PFSK-1 (cell line): ENCODE results near the gene RPLP2.

Experiments
- FOXP2 ChIP-seq: optimal IDR thresholded peaks from 2 replicates; pipeline ENCODE3; 2011; ENCODE audit warnings: borderline replicate concordance, control low read depth, inconsistent platforms; ENCODE audit not compliant: insufficient read depth; ENCODE audit errors: extremely low read length, extremely low read depth
- POLR2AphosphoS5 ChIP-seq: IDR thresholded peaks from 2 replicates; pipeline ENCODE4 v1.6.1; 2012; ENCODE audit warnings: low read depth, mild to moderate bottlenecking, control low read depth, low read length, moderate library complexity
- SIN3A ChIP-seq: IDR thresholded peaks from 2 replicates; pipeline ENCODE4 v1.6.1; 2012; ENCODE audit warnings: mild to moderate bottlenecking, low read length, moderate library complexity, borderline replicate concordance; ENCODE audit not compliant: insufficient read depth
- TAF1 ChIP-seq: IDR thresholded peaks from 2 replicates; pipeline ENCODE4 v1.6.1; 2012; ENCODE audit warnings: low read length, control low read depth, borderline replicate concordance; ENCODE audit not compliant: insufficient read depth
- TF ChIP-seq, protein P1 (sequence below), 2 experiments: IDR thresholded peaks; 2 replicates each; pipeline versions ENCODE4 v1.6.1 to v1.8.0; 2011 to 2012; ENCODE audit warnings: low read depth in 2 of 2, low read length in 2 of 2, control low read depth in 1 of 2, inconsistent platforms in 1 of 2, mild to moderate bottlenecking in 1 of 2, moderate library complexity in 1 of 2; ENCODE audit not compliant: insufficient read depth in 1 of 2

DNA sequence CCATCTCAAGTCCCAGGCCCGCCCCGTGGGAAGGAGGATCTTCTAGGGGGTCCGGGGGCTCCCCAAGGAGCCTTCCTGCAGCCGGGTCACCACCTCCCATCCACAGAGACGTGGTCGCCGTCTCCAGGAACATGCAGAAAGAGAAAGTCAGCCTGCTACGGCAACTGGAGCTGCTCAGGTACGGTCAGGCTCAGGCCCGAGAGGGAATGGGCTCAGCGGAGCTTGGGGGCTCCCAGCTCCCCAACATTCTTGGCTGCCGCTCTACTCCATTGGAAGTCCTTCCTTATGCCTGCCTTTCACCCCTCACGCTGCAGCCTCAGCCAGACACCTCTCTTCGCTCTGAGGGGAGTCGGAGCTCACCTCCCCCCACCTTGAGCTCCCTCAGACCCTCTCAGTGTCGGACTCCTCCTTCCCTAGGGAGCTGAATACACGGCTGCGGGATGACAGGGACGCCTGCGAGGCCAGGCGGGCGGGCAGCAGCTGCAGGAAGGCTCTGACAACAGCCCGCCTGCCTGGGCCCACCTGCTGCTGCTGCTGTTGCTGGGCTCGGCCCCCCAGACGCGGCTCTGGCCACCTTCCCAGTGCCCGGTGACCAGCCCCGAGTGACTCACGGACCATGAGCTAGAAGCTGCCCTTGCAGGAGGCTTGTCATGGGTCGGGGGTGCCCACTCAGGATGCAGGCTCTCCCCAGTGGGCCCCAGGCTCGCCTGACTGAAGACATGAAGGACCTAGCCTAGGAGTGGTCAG is 21.5 kb downstream of the RPLP2 start:
- TF ChIP-seq, protein P1, sequence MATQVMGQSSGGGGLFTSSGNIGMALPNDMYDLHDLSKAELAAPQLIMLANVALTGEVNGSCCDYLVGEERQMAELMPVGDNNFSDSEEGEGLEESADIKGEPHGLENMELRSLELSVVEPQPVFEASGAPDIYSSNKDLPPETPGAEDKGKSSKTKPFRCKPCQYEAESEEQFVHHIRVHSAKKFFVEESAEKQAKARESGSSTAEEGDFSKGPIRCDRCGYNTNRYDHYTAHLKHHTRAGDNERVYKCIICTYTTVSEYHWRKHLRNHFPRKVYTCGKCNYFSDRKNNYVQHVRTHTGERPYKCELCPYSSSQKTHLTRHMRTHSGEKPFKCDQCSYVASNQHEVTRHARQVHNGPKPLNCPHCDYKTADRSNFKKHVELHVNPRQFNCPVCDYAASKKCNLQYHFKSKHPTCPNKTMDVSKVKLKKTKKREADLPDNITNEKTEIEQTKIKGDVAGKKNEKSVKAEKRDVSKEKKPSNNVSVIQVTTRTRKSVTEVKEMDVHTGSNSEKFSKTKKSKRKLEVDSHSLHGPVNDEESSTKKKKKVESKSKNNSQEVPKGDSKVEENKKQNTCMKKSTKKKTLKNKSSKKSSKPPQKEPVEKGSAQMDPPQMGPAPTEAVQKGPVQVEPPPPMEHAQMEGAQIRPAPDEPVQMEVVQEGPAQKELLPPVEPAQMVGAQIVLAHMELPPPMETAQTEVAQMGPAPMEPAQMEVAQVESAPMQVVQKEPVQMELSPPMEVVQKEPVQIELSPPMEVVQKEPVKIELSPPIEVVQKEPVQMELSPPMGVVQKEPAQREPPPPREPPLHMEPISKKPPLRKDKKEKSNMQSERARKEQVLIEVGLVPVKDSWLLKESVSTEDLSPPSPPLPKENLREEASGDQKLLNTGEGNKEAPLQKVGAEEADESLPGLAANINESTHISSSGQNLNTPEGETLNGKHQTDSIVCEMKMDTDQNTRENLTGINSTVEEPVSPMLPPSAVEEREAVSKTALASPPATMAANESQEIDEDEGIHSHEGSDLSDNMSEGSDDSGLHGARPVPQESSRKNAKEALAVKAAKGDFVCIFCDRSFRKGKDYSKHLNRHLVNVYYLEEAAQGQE (IDR thresholded peaks at IDR 0.05; ENCODE audit: insufficient read depth in 1 of 2, low read depth in 2 of 2, low read length in 2 of 2): no peak
- TF ChIP-seq POLR2AphosphoS5 (no peak), TAF1 (no peak), FOXP2 (no peak), SIN3A (no peak)
